GM23338 (cell line): ENCODE measurements around the gene INO80.

Experiments
- CREB1 ChIP-seq: fragments of 250-450 bp; sonication (Bioruptor Pico); IDR thresholded peaks from 2 replicates; pipeline ENCODE4 v1.5.0; 2020; ENCODE audit warnings: low read depth, mild to moderate bottlenecking, moderate library complexity
- EZH2 ChIP-seq: fragments of 200-600 bp; sonication (generic); IDR thresholded peaks from one replicate; pipeline ENCODE4 v1.8.0; 2017; ENCODE audit warnings: antibody characterized with exemption, mild to moderate bottlenecking, low read depth; ENCODE audit not compliant: unreplicated experiment
- POLR2AphosphoS5 ChIP-seq: IDR thresholded peaks from 2 replicates; pipeline ENCODE4 v1.6.1; 2016; ENCODE audit warnings: antibody characterized with exemption, low read depth
- TF ChIP-seq, protein P1 (sequence below), 2 experiments: fragments of 200-600 bp in 1 of 2; sonication (generic) in 1 of 2; conservative IDR thresholded peaks; 2 replicates each; pipeline versions ENCODE4 v1.5.1 to v1.6.1; 2016 to 2017; ENCODE audit warnings: antibody characterized with exemption in 2 of 2, low read depth in 2 of 2, mild to moderate bottlenecking in 2 of 2, moderate library complexity in 1 of 2
- TF ChIP-seq, protein P2 (sequence below): IDR thresholded peaks from one replicate; pipeline ENCODE4 v1.6.1; 2018; ENCODE audit warnings: antibody characterized with exemption; ENCODE audit not compliant: unreplicated experiment

DNA sequence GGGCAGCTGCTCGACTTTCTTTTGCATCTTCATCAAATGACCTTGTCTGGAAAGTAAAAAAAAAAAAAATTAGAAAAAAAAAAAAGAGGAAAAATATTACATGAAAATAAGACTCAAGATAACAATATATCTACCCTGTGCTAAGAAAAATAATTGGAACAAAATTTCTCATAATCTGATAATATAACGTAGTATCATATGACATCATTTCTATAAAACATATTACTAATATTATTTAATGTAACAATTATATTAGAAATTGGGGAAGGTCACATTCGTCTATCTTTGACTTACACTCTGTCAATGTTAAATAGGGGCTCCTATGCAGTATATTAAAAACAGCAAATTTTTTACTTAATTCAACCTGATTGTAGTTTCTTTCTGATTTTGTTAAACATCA lies 44.1 kb downstream of the INO80 start:
- TF ChIP-seq, protein P1, sequence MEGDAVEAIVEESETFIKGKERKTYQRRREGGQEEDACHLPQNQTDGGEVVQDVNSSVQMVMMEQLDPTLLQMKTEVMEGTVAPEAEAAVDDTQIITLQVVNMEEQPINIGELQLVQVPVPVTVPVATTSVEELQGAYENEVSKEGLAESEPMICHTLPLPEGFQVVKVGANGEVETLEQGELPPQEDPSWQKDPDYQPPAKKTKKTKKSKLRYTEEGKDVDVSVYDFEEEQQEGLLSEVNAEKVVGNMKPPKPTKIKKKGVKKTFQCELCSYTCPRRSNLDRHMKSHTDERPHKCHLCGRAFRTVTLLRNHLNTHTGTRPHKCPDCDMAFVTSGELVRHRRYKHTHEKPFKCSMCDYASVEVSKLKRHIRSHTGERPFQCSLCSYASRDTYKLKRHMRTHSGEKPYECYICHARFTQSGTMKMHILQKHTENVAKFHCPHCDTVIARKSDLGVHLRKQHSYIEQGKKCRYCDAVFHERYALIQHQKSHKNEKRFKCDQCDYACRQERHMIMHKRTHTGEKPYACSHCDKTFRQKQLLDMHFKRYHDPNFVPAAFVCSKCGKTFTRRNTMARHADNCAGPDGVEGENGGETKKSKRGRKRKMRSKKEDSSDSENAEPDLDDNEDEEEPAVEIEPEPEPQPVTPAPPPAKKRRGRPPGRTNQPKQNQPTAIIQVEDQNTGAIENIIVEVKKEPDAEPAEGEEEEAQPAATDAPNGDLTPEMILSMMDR (conservative IDR thresholded peaks at IDR 0.05; ENCODE audit: low read depth in 2 of 2), result no peak
- TF ChIP-seq, protein P2, sequence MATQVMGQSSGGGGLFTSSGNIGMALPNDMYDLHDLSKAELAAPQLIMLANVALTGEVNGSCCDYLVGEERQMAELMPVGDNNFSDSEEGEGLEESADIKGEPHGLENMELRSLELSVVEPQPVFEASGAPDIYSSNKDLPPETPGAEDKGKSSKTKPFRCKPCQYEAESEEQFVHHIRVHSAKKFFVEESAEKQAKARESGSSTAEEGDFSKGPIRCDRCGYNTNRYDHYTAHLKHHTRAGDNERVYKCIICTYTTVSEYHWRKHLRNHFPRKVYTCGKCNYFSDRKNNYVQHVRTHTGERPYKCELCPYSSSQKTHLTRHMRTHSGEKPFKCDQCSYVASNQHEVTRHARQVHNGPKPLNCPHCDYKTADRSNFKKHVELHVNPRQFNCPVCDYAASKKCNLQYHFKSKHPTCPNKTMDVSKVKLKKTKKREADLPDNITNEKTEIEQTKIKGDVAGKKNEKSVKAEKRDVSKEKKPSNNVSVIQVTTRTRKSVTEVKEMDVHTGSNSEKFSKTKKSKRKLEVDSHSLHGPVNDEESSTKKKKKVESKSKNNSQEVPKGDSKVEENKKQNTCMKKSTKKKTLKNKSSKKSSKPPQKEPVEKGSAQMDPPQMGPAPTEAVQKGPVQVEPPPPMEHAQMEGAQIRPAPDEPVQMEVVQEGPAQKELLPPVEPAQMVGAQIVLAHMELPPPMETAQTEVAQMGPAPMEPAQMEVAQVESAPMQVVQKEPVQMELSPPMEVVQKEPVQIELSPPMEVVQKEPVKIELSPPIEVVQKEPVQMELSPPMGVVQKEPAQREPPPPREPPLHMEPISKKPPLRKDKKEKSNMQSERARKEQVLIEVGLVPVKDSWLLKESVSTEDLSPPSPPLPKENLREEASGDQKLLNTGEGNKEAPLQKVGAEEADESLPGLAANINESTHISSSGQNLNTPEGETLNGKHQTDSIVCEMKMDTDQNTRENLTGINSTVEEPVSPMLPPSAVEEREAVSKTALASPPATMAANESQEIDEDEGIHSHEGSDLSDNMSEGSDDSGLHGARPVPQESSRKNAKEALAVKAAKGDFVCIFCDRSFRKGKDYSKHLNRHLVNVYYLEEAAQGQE, result no peak
- TF ChIP-seq EZH2 (no peak), CREB1 (CRISPR knock-in tag) (no peak), POLR2AphosphoS5 (no peak)
